HepG2 (cell line): ENCODE measurements around the gene CUTC. TPM values are rescaled to one million over a fixed set of nuclear protein-coding genes. Genes with fewer than 3 reads are reported as not detected.

Source experiments
- AHR ChIP-seq: IDR thresholded peaks from 2 replicates; pipeline ENCODE4 v1.6.1; 2018; ENCODE audit warnings: missing genetic modification reagents, missing compliant biosample characterization
- CHCHD3 ChIP-seq: sonication (generic); formaldehyde crosslinking; IDR thresholded peaks from 2 replicates; pipeline ENCODE4 v1.8.0; 2022; ENCODE audit warnings: mild to moderate bottlenecking, missing genetic modification reagents, moderate library complexity
- FOSL2 ChIP-seq: sonication (generic); formaldehyde crosslinking; IDR thresholded peaks from 2 replicates; pipeline ENCODE4 v1.4.0; 2020; ENCODE audit warnings: missing genetic modification reagents
- FOXA1 ChIP-seq, 2 experiments: fragments of 450-650 bp in 1 of 2; sonication (generic) in 1 of 2; formaldehyde crosslinking in 1 of 2; IDR thresholded peaks; 2 replicates each; pipeline versions ENCODE4 v1.4.0 to v1.6.1; 2016 to 2020; ENCODE audit warnings: missing genetic modification reagents in 1 of 2
- HMG20A ChIP-seq: IDR thresholded peaks from 2 replicates; pipeline ENCODE4 v1.6.1; 2016; ENCODE audit warnings: borderline replicate concordance
- JUN ChIP-seq: sonication (generic); formaldehyde crosslinking; IDR thresholded peaks from 2 replicates; pipeline ENCODE4 v1.4.0; 2020; ENCODE audit warnings: mild to moderate bottlenecking, missing genetic modification reagents
- KDM5A ChIP-seq: fragments of 200-600 bp; sonication (generic); IDR thresholded peaks from 2 replicates; pipeline ENCODE4 v1.7.0; 2018; ENCODE audit warnings: antibody characterized with exemption, mild to moderate bottlenecking, low read length, borderline replicate concordance
- MXI1 ChIP-seq: IDR thresholded peaks from 3 replicates; pipeline ENCODE4 v1.6.1; 2012; ENCODE audit warnings: low read depth, low read length, inconsistent platforms, borderline replicate concordance
- PAF1 ChIP-seq: IDR thresholded peaks from 2 replicates; pipeline ENCODE4 v1.6.1; 2016; ENCODE audit warnings: missing genetic modification reagents, missing compliant biosample characterization
- RXRA ChIP-seq: sonication (generic); formaldehyde crosslinking; IDR thresholded peaks from 2 replicates; pipeline ENCODE4 v1.5.1; 2020; ENCODE audit warnings: missing genetic modification reagents
- RXRB ChIP-seq: IDR thresholded peaks from 2 replicates; pipeline ENCODE4 v1.6.1; 2016; ENCODE audit warnings: borderline replicate concordance, missing genetic modification reagents, missing compliant biosample characterization
- TEAD3 ChIP-seq: optimal IDR thresholded peaks from 2 replicates; pipeline ENCODE3; 2016; ENCODE audit warnings: borderline replicate concordance
- ZBTB7A ChIP-seq: sonication (generic); formaldehyde crosslinking; IDR thresholded peaks from 2 replicates; pipeline ENCODE4 v1.8.0; 2022; ENCODE audit warnings: mild to moderate bottlenecking, missing genetic modification reagents
- ZFP82 ChIP-seq: sonication (generic); formaldehyde crosslinking; IDR thresholded peaks from 2 replicates; pipeline ENCODE4 v1.5.1; 2020; ENCODE audit warnings: mild to moderate bottlenecking, missing genetic modification reagents, borderline replicate concordance
- ZNF30 ChIP-seq: sonication (generic); formaldehyde crosslinking; IDR thresholded peaks from 2 replicates; pipeline ENCODE4 v1.5.0; 2020; ENCODE audit warnings: mild to moderate bottlenecking, missing genetic modification reagents
- ZNF34 ChIP-seq: sonication (generic); formaldehyde crosslinking; IDR thresholded peaks from 2 replicates; pipeline ENCODE4 v1.4.0; 2020; ENCODE audit warnings: mild to moderate bottlenecking, missing genetic modification reagents, borderline replicate concordance
- ZNF678 ChIP-seq: sonication (generic); formaldehyde crosslinking; IDR thresholded peaks from 2 replicates; pipeline ENCODE4 v1.4.0; 2020; ENCODE audit warnings: mild to moderate bottlenecking, missing genetic modification reagents
- ZNF761 ChIP-seq: sonication (generic); formaldehyde crosslinking; conservative IDR thresholded peaks from 2 replicates; pipeline ENCODE4 v1.4.0; 2020; ENCODE audit warnings: mild to moderate bottlenecking, missing genetic modification reagents
- polyA plus RNA-seq, 8 experiments: library from polyadenylated mRNA; depleted of rRNA in 3 of 8; stranded (reverse) in 7 of 8; unstranded in 1 of 8; fragments of >200 nt; fragmentation: Illumina TruSeq in 4 of 8; extraction: Trizol in 4 of 8; gene quantifications; 2 replicates each; pipeline versions ENCODE4 v1.2.1 to v1.2.3, GENCODE V29; 2011 to 2016; ENCODE audit warnings: low read depth in 4 of 8, missing spikeins in 1 of 8, mixed read lengths in 1 of 8; ENCODE audit not compliant: insufficient read depth in 1 of 8
- total RNA-seq, 5 experiments: library from RNA; depleted of rRNA; stranded (reverse); fragments of >200 nt; fragmentation: Illumina TruSeq; extraction: Trizol; gene quantifications; 2 replicates each; pipeline ENCODE4 v1.2.3, GENCODE V29; 2016; ENCODE audit warnings: low read depth in 1 of 5
- TF ChIP-seq, protein P1 (sequence below): IDR thresholded peaks from 2 replicates; pipeline ENCODE4 v1.6.1; 2016; ENCODE audit warnings: control low read depth
- TF ChIP-seq, protein P2 (sequence below): sonication (generic); formaldehyde crosslinking; IDR thresholded peaks from 2 replicates; pipeline ENCODE4 v1.5.1; 2020; ENCODE audit warnings: missing genetic modification reagents, mild to moderate bottlenecking, borderline replicate concordance
- TF ChIP-seq, protein P3 (sequence below): sonication (generic); formaldehyde crosslinking; IDR thresholded peaks from 2 replicates; pipeline ENCODE4 v1.9.0; 2021; ENCODE audit warnings: missing genetic modification reagents, borderline replicate concordance
- TF ChIP-seq, protein P4 (sequence below): sonication (generic); formaldehyde crosslinking; IDR thresholded peaks from 2 replicates; pipeline ENCODE4 v1.4.0; 2020; ENCODE audit warnings: missing genetic modification reagents
- TF ChIP-seq, protein P5 (sequence below): sonication (generic); formaldehyde crosslinking; IDR thresholded peaks from 2 replicates; pipeline ENCODE4 v1.4.0; 2020; ENCODE audit warnings: mild to moderate bottlenecking, missing genetic modification reagents

CUTC gene
- total and polyA plus RNA-seq, 2 of the 13 experiments (the other 11 are each of a cell fraction or from before 2014, with no cell fraction given), result 22.3 to 25.8 TPM

DNA sequence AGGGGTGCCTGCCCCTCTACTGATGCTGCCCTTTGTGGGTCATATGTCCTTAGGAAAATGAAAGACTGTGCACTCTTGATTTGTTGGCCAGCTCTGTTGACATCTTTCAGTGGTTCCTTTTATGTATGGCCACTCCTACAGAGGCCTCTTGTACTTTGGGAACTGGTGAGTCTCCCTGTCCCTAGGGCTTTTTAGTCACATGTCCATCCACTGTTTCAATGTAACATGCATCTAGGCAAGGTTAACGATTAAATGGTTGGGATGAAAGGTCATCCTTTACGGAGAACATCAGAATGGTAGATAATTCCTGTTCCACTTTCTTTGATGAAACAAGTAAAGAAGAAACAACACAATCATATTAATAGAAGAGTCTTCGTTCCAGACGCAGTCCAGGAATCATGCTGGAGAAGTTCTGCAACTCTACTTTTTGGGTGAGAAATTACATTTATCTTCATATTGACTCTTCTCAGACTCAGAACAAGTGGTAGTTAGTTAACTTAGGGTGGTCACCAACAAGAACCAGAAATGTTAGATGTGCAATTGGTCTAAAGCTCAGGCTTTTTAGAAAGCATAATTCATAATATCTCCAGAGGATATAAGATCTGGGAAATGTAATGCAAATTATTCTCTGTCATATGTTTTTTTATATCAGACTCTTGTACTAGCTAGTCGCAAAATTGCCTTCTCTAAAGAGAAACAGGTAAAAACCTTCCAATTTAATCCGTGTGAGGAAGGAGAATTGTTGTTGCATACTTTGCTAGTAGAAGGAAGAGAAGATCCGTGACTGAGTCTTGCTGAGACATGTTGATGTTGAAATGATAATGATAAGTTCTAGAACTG, 50.6 kb downstream of the CUTC start, which contains the start of gene ABCC2 (continued):
- TF ChIP-seq PAF1 (CRISPR knock-in tag) (no peak), AHR (CRISPR knock-in tag) (no peak), TEAD3 (CRISPR knock-in tag) (peak; percentile 58), MXI1 (peak; percentile 85; the same call in 2 of the 3 replicates), JUN (no peak), ZNF678 (CRISPR knock-in tag) (no peak), HMG20A (CRISPR knock-in tag) (peak; percentile 82), KDM5A (peak; percentile 83), CHCHD3 (CRISPR knock-in tag) (no peak), RXRB (CRISPR knock-in tag) (peak; percentile 85), FOXA1 (IDR thresholded peaks at IDR 0.05) (0 out of 2 replicates have a peak, but pooled peaks have one; percentile 16), FOXA1 (CRISPR knock-in tag; IDR thresholded peaks at IDR 0.05) (peak; percentile 86), ZNF761 (CRISPR knock-in tag) (no peak), ZNF34 (CRISPR knock-in tag) (no peak), ZBTB7A (CRISPR knock-in tag) (no peak), RXRA (no peak; the same call in 1 of the 2 replicates), FOSL2 (CRISPR knock-in tag) (peak; percentile 79), ZNF30 (no peak), ZFP82 (CRISPR knock-in tag) (no peak)
- TF ChIP-seq, protein P1, sequence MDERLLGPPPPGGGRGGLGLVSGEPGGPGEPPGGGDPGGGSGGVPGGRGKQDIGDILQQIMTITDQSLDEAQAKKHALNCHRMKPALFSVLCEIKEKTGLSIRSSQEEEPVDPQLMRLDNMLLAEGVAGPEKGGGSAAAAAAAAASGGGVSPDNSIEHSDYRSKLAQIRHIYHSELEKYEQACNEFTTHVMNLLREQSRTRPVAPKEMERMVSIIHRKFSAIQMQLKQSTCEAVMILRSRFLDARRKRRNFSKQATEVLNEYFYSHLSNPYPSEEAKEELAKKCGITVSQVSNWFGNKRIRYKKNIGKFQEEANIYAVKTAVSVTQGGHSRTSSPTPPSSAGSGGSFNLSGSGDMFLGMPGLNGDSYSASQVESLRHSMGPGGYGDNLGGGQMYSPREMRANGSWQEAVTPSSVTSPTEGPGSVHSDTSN (CRISPR knock-in tag), result no peak
- TF ChIP-seq, protein P2, sequence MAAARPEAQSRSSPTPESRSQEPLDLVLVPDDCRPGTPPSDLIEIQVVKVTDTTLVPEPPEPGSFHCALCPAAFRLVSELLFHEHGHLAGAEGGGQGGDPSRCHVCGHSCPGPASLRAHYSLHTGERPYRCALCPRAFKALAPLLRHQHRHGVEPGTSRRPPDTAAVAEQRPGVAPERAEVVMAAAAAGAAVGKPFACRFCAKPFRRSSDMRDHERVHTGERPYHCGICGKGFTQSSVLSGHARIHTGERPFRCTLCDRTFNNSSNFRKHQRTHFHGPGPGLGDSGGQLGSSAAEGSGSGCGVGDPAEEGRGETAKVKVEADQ (CRISPR knock-in tag), result peak; percentile 64; the same call in 1 of the 2 replicates
- TF ChIP-seq, protein P3, sequence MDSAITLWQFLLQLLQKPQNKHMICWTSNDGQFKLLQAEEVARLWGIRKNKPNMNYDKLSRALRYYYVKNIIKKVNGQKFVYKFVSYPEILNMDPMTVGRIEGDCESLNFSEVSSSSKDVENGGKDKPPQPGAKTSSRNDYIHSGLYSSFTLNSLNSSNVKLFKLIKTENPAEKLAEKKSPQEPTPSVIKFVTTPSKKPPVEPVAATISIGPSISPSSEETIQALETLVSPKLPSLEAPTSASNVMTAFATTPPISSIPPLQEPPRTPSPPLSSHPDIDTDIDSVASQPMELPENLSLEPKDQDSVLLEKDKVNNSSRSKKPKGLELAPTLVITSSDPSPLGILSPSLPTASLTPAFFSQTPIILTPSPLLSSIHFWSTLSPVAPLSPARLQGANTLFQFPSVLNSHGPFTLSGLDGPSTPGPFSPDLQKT, result no peak
- TF ChIP-seq, protein P4, sequence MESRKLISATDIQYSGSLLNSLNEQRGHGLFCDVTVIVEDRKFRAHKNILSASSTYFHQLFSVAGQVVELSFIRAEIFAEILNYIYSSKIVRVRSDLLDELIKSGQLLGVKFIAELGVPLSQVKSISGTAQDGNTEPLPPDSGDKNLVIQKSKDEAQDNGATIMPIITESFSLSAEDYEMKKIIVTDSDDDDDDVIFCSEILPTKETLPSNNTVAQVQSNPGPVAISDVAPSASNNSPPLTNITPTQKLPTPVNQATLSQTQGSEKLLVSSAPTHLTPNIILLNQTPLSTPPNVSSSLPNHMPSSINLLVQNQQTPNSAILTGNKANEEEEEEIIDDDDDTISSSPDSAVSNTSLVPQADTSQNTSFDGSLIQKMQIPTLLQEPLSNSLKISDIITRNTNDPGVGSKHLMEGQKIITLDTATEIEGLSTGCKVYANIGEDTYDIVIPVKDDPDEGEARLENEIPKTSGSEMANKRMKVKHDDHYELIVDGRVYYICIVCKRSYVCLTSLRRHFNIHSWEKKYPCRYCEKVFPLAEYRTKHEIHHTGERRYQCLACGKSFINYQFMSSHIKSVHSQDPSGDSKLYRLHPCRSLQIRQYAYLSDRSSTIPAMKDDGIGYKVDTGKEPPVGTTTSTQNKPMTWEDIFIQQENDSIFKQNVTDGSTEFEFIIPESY, result no peak
- TF ChIP-seq, protein P5, sequence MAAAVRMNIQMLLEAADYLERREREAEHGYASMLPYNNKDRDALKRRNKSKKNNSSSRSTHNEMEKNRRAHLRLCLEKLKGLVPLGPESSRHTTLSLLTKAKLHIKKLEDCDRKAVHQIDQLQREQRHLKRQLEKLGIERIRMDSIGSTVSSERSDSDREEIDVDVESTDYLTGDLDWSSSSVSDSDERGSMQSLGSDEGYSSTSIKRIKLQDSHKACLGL (CRISPR knock-in tag), result no peak
